ENCODE results near the gene ADSL.

Gene ADSL

GRCh38 chr22:40326905-40327735 lies 19.2 kb upstream of the ADSL start:
- no peaks in the 10 kb centered on the region for H3K9me3 ChIP-seq
- H3K4me1 ChIP-seq = peaks cover 18% of the 10 kb centered on the region
- no peak for TF ChIP-seq Cebpa-rat (IDR thresholded peaks at IDR 0.05)
- peaks cover 55% of the 10 kb centered on the region for H3K36me3 ChIP-seq
- peak overlapping the region; percentile 15; the same call in 1 of the 2 replicates for H3K4me2 ChIP-seq
- H3K9ac ChIP-seq = no peak overlapping the region
- no peaks in the 10 kb centered on the region for H4K20me1 ChIP-seq
- H3K27ac ChIP-seq = no peak overlapping the region
- H3K27me3 ChIP-seq = no peaks in the 10 kb centered on the region
- H3K4me3 ChIP-seq = no peak overlapping the region

- Histone ChIP-seq H3K36me3 (peaks cover 45% of the 10 kb centered on the region), H4K20me1 (no peaks in the 10 kb centered on the region), H3K9ac (no peak overlapping the region), H3K9me3 (no peaks in the 10 kb centered on the region), H3K27ac (no peak overlapping the region), H3K4me3 (no peak overlapping the region), H3K27me3 (no peaks in the 10 kb centered on the region), H3K4me1 (peaks cover 30% of the 10 kb centered on the region), H3K4me2 (no peak overlapping the region)
- no peak for TF ChIP-seq Cebpa-rat (IDR thresholded peaks at IDR 0.05)
These were observed 17.5 kb upstream of the ADSL start for GRCh38 chr22:40328546-40329456.

GRCh38 chr22:40329466-40329865 lies 16.8 kb upstream of the ADSL start:
- no peaks in the 10 kb centered on the region for H4K20me1 ChIP-seq
- no peak overlapping the region for H3K27ac ChIP-seq
- TF ChIP-seq Cebpa-rat (IDR thresholded peaks at IDR 0.05) = no peak
- peaks cover 39% of the 10 kb centered on the region for H3K36me3 ChIP-seq
- H3K27me3 ChIP-seq = no peaks in the 10 kb centered on the region
- H3K4me3 ChIP-seq = no peak overlapping the region
- no peak overlapping the region for H3K9ac ChIP-seq
- H3K4me2 ChIP-seq = no peak overlapping the region
- peaks cover 37% of the 10 kb centered on the region for H3K4me1 ChIP-seq
- no peaks in the 10 kb centered on the region for H3K9me3 ChIP-seq

GRCh38 chr22:40330086-40330485 lies 16.2 kb upstream of the ADSL start:
- H3K27me3 ChIP-seq = no peaks in the 10 kb centered on the region
- peaks cover 43% of the 10 kb centered on the region for H3K4me1 ChIP-seq
- no peaks in the 10 kb centered on the region for H4K20me1 ChIP-seq
- H3K4me2 ChIP-seq = no peak overlapping the region
- no peak for TF ChIP-seq Cebpa-rat (IDR thresholded peaks at IDR 0.05)
- H3K9ac ChIP-seq = no peak overlapping the region
- no peak overlapping the region for H3K27ac ChIP-seq
- peaks cover 33% of the 10 kb centered on the region for H3K36me3 ChIP-seq
- H3K4me3 ChIP-seq = no peak overlapping the region
- H3K9me3 ChIP-seq = no peaks in the 10 kb centered on the region

- H3K4me1 ChIP-seq = peaks cover 49% of the 10 kb centered on the region
- H3K9ac ChIP-seq = no peak overlapping the region
- H3K9me3 ChIP-seq = no peaks in the 10 kb centered on the region
- H3K27ac ChIP-seq = no peak overlapping the region
- no peaks in the 10 kb centered on the region for H3K27me3 ChIP-seq
- no peaks in the 10 kb centered on the region for H4K20me1 ChIP-seq
- no peak overlapping the region for H3K4me3 ChIP-seq
- peaks cover 27% of the 10 kb centered on the region for H3K36me3 ChIP-seq
- no peak overlapping the region for H3K4me2 ChIP-seq
- no peak for TF ChIP-seq Cebpa-rat (IDR thresholded peaks at IDR 0.05)
These were observed 15.7 kb upstream of the ADSL start for GRCh38 chr22:40330615-40331014.

- H4K20me1 ChIP-seq = no peaks in the 10 kb centered on the region
- peak overlapping the region; percentile 1; the same call in 1 of the 2 replicates for H3K4me2 ChIP-seq
- H3K9ac ChIP-seq = no peak overlapping the region
- no peak for TF ChIP-seq Cebpa-rat (IDR thresholded peaks at IDR 0.05)
- no peak overlapping the region for H3K4me3 ChIP-seq
- peaks cover 58% of the 10 kb centered on the region for H3K4me1 ChIP-seq
- peaks cover 31% of the 10 kb centered on the region for H3K36me3 ChIP-seq
- no peaks in the 10 kb centered on the region for H3K27me3 ChIP-seq
- H3K27ac ChIP-seq = no peak overlapping the region
- no peaks in the 10 kb centered on the region for H3K9me3 ChIP-seq
These were observed 14.6 kb upstream of the ADSL start for GRCh38 chr22:40331706-40332105.

- Histone ChIP-seq H3K36me3 (peaks cover 36% of the 10 kb centered on the region), H3K27ac (no peak overlapping the region), H4K20me1 (no peaks in the 10 kb centered on the region), H3K4me1 (peaks cover 52% of the 10 kb centered on the region), H3K4me2 (peak overlapping the region; percentile 1; the same call in 1 of the 2 replicates), H3K9ac (no peak overlapping the region), H3K9me3 (no peaks in the 10 kb centered on the region), H3K4me3 (no peak overlapping the region), H3K27me3 (no peaks in the 10 kb centered on the region)
- TF ChIP-seq Cebpa-rat (IDR thresholded peaks at IDR 0.05) = no peak
These were observed 13.9 kb upstream of the ADSL start for GRCh38 chr22:40332319-40332781.

GRCh38 chr22:40334060-40334459 lies 12.2 kb upstream of the ADSL start:
- Histone ChIP-seq H3K4me1 (peaks cover 50% of the 10 kb centered on the region), H3K36me3 (peaks cover 37% of the 10 kb centered on the region), H4K20me1 (no peaks in the 10 kb centered on the region), H3K4me3 (no peak overlapping the region), H3K27me3 (no peaks in the 10 kb centered on the region), H3K4me2 (peak overlapping the region; percentile 59), H3K27ac (no peak overlapping the region), H3K9me3 (no peaks in the 10 kb centered on the region), H3K9ac (no peak overlapping the region)
- no peak for TF ChIP-seq Cebpa-rat (IDR thresholded peaks at IDR 0.05)

- Histone ChIP-seq H4K20me1 (no peaks in the 10 kb centered on the region), H3K4me3 (no peak overlapping the region), H3K36me3 (peaks cover 30% of the 10 kb centered on the region), H3K27ac (no peak overlapping the region), H3K9ac (no peak overlapping the region), H3K9me3 (no peaks in the 10 kb centered on the region), H3K4me2 (peak overlapping the region; percentile 59), H3K4me1 (peaks cover 50% of the 10 kb centered on the region), H3K27me3 (no peaks in the 10 kb centered on the region)
- TF ChIP-seq Cebpa-rat (IDR thresholded peaks at IDR 0.05) = no peak
These were observed 11.4 kb upstream of the ADSL start for GRCh38 chr22:40334899-40335298.

GRCh38 chr22:40335358-40335757 lies 10.9 kb upstream of the ADSL start:
- H3K4me1 ChIP-seq = peaks cover 50% of the 10 kb centered on the region
- H4K20me1 ChIP-seq = no peaks in the 10 kb centered on the region
- peaks cover 27% of the 10 kb centered on the region for H3K36me3 ChIP-seq
- peak overlapping the region; percentile 59 for H3K4me2 ChIP-seq
- H3K9ac ChIP-seq = no peak overlapping the region
- H3K27ac ChIP-seq = no peak overlapping the region
- H3K4me3 ChIP-seq = no peak overlapping the region
- no peaks in the 10 kb centered on the region for H3K9me3 ChIP-seq
- H3K27me3 ChIP-seq = no peaks in the 10 kb centered on the region
- no peak for TF ChIP-seq Cebpa-rat (IDR thresholded peaks at IDR 0.05)
